ENCODE measurements around the gene CYP4F22.

- no peak for TF ChIP-seq CTCF (IDR thresholded peaks at IDR 0.05; ENCODE audit: low read depth, low read length)
- no peak for TF ChIP-seq EZH2phosphoT487 (IDR thresholded peaks at IDR 0.05; ENCODE audit: low read depth)
Observed at GRCh38 chr19:15469513-15470297, 38.6 kb upstream of the CYP4F22 start.

Measured in OCI-LY3 (cell line).